ENCODE data around the gene IL1R1.
"Not testable (repeated sequence)": the region's sequence is repeated elsewhere in the genome, so short reads cannot be mapped to it uniquely, and the experiment has no call there.

DNA sequence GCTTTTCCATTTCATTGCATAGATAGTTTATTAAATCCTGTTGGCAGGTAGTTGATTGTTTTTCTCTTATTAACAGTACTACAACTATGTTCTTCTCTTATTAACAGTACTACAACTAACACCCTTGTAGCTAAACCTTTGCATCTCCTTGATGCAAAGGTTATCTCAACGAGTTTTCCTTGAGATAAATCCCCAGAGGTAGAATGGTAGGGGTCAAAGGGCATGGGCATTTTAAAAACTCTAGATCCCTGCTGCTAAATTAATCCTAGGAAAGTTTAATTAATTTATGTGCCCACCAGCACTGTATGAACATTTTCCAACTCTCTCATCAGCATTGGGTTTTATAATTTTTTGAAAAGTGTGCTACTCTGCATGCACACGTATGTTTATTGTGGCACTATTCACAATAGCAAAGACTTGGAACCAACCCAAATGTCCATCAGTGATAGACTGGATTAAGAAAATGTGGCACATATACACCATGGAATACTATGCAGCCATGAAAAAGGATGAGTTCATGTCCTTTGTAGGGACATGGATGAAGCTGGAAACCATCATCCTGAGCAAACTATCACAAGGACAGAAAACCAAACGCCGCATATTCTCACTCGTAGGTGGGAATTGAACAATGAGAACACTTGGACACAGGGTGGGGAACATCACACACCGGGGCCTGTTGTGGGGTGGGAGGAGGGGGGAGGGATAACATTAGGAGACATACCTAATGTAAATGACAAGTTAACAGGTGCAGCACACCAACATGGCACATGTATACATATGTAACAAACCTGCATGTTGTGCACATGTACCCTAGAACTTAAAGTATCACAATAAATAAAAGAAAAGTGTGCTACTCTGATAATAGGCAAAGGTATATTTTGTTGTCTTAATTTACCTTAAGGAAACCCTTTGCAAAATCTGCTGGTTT is 35.5 kb upstream of the IL1R1 start:
- TF ChIP-seq, protein P1, sequence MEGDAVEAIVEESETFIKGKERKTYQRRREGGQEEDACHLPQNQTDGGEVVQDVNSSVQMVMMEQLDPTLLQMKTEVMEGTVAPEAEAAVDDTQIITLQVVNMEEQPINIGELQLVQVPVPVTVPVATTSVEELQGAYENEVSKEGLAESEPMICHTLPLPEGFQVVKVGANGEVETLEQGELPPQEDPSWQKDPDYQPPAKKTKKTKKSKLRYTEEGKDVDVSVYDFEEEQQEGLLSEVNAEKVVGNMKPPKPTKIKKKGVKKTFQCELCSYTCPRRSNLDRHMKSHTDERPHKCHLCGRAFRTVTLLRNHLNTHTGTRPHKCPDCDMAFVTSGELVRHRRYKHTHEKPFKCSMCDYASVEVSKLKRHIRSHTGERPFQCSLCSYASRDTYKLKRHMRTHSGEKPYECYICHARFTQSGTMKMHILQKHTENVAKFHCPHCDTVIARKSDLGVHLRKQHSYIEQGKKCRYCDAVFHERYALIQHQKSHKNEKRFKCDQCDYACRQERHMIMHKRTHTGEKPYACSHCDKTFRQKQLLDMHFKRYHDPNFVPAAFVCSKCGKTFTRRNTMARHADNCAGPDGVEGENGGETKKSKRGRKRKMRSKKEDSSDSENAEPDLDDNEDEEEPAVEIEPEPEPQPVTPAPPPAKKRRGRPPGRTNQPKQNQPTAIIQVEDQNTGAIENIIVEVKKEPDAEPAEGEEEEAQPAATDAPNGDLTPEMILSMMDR (IDR thresholded peaks at IDR 0.05; ENCODE audit: low read depth, low read length) = not testable (repeated sequence)
- TF ChIP-seq MYC (IDR thresholded peaks at IDR 0.05; ENCODE audit: low read depth, low read length) = not testable (repeated sequence)
